NCI-H2227 (cell line): ENCODE data around the gene NUP54.

Source experiments
- DNase-seq: peaks from one replicate; lab custom pipeline; 2025; ENCODE audit not compliant: unreplicated experiment; lab: John Stamatoyannopoulos, UW

NUP54 gene

DNA sequence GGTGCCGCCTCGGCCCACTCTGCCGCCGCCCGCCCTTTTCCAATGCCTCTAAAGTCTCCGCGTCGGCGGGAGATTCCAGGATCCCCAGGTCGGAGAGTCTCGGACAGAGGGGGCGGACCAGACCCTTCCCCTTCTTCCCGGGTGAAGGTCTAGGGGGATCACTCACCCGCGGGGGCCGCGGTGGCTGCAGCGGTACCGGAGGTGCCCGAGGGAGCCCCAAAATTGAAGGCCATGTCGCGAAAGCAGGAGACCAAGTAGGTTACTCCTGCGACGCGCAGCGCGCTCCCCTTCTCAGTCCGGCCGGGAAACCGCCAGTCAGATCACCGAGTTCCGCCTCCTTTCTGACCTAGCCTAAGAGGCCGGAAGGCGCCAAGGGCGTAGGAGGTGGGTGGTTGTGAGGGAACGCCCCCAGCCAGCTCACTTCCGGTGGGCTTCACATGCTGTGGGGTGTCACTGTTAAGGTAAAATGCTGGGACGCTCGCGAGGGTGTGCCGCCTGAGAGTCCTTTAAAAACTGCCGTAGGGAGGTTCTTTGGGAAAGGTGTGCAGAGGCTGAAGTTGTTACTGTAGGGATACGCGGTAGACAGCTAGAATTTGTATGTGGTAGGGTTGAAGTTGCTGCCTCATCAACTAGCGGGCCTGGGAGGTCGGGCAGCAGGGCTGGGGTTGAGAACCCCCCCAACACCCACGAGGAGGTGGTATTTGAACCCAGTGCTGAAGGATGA, at the start of gene NUP54:
Gene NUP54, minus strand, starts transcription at position 256 of the 724 bp plus-strand sequence. Its CDS starts 23 bp downstream, at position 233.
- peak; percentile 93 for DNase-seq

DNA sequence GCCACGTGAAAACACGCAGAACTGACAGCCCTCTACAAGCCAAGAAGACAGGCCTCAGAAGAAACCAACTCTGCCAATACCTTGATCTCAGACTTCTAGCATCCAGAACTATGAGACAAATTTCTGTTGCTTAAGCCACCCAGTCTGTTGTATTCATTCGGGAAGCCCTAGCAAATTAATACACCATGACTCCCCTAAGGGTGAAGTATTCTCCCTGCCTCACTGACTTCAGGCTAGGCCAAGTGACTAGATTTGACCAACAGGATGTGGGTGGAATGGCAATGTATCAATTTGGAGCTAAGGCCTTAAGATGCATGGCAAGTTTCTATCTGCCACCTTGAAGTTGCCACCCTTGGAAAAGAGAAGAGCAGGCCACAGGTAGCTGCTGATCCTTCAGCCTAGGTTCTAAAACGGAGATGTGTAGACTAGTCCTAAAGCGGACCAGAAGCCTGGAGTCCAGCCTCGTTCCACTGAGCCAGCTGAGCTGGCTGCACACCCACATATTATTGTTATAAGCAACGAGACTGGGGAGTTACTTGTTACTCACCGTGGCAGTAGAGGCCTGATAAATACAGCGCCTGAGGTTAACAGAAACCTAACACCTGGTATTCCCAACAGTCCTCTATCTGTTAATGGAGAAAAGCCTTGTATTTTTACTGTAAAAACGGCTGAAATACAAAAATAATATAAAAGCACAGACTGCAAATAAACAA, 49.0 kb upstream of the NUP54 start:
- DNase-seq: no peak

DNA sequence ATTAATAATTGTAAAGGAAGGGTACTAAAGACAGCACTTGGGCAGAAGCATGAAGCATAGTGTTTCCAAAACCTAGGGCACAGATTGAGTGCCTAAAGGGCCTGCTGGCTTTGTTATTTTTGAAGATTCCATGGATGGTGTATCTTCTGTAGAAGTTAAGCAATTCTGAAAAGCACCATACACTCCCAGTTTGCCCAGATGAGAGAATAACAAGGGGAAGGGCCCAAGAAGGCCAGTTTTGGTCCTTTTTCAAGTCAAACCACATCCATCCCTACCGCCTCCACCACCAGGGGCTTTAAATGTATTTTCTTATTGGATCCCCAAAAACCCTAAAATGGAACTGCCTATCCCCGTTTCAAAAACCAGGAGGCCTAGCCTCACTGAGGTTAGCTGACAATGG, 48.2 kb upstream of the NUP54 start:
- no peak for DNase-seq

GRCh38 chr4:76195326-76195725, 47.1 kb upstream of the NUP54 start:
- DNase-seq: no peak

GRCh38 chr4:76194325-76194724, 46.1 kb upstream of the NUP54 start:
- DNase-seq: no peak

- DNase-seq: no peak
Observed at GRCh38 chr4:76192236-76192635, 44.0 kb upstream of the NUP54 start.

DNA sequence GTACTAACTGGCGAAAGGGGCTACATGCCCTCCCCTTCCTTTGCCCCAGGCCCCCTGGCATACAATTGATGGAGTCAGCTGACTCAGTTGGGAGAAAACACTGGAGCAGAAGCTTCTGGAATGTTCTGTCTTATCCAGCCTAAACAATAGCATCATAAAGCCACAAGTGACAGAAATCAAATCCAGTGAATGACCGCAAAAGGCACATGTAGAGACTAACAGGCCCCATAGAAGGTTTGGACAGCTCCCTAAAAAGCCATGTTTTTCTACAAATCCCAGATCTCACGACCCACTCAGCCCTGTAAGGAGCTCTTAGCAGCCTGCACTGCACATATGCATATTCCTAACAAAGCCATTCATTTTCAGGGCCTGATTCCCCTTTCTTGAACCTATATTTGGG, 40.4 kb upstream of the NUP54 start:
- DNase-seq: no peak

DNA sequence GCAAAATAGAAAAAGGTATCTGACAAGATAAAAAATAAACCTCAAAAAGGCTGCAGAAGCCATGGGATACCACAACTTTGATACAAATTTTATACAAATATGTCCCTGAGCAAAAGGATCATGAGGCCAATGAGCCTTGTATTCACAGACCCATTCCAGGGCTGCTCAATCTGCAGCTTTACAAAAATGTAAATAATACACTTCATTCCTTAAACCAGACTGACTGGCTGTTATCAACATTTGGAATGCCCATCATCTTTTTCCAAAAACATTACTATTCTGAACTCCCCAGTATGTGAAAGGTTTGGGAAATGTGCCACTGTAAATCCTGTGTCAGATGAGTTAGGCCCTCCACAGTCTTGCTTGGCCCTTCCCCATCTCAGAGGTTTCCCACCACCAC, 40.0 kb upstream of the NUP54 start:
- no peak for DNase-seq

DNA sequence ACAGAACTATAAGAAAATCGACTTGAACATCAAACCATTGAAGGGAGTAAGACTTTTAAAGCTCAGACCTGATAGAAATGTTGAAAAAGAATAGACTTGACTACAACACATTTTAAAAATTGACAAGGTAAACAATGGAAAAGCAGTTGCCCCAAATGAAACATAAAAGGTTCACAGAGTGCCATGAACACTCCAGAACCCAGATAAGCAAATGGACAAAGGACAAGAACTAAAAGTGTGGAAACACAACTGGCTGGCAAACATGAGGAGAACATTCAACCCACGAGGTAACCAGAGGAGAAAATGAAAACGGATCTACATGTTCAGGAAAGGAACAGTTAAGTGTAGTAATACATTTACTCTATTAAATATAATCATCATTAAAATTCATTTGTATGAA, 39.0 kb upstream of the NUP54 start:
- DNase-seq: no peak

DNA sequence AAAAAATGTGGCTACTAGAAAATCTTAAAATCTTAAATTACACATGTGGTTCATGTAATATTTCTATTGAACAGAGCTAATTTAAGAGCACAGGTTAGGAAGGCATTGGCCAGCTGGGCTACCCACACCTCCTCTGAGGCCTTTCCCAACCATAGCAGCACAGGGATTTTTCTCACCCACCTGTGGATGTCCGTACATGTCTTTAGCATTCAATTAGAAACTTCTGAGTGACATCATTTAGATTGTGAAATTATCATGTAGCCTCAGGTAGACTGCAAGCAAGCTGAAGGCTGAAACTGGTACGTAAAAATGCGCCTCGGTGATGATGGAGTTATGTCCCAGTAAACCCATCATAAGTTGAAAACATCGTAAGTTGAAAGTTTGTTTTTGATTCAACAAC, 34.3 kb upstream of the NUP54 start:
- DNase-seq: no peak

DNA sequence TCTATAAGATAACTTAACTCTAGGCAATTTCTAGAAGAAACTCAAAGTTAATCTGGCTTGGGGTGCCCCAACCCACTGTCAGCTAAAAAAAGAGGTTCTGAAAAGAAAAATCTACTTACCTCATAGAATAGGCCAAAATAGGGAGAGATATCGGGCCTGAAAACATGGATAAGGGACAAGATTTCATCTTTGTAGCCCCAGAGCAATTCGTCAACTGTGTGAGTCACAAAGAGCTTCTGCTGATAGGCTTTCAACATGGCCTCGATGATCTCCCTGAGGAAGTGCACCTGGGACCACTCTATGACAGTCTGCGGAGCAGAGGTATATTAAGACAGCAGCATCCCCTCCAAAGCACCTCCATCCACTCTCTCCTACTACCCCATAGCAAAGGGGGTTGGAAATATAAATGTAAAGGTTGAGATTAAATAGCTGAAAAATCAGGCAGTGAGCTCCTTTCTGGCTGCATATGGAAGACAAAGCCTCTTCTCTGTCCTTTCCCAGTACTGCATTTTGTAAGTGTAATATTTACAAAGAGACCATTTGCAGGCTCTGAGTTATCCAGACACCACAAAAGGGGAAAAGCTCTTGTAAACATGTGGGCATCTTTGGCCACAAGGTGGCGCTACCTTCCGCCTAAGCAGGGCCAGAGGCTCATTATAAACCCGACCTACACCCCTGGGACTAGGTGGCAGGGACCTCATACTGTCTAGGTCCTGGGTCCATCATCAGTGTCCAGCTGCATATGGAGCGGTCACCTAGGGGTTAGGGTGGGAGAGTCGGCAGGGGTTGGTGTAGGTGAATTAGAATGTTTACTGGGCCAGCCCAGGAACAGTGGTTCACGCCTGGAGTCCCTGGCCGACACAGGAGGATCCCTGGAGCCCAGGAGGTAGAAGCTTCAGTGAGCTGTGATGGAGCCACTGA, 31.5 kb upstream of the NUP54 start:
- peak; percentile 83 for DNase-seq

GRCh38 chr4:76178296-76178695, 30.1 kb upstream of the NUP54 start:
- DNase-seq: no peak

- DNase-seq: no peak
Observed at GRCh38 chr4:76177709-76178108, 29.5 kb upstream of the NUP54 start.

GRCh38 chr4:76175336-76175735, 27.1 kb upstream of the NUP54 start:
- no peak for DNase-seq

DNA sequence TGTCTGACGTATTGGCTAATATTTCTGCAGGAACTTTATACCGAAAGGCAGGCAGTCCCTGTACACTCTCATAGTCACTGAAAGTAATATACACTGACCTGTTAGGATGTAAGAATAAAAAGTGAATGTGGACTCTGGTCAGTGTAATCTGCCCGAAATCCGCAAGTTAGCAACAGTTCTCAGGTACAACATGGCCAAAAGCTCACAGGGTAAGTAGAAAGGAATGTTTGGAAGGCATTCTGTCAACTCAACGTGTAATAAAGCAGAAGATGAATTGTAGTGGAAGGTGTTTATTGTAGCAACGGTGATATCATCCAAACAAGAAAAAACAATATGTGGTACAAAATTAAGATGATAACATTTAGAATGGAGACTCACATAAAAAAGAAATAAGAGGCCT, 26.0 kb upstream of the NUP54 start:
- DNase-seq: no peak

DNA sequence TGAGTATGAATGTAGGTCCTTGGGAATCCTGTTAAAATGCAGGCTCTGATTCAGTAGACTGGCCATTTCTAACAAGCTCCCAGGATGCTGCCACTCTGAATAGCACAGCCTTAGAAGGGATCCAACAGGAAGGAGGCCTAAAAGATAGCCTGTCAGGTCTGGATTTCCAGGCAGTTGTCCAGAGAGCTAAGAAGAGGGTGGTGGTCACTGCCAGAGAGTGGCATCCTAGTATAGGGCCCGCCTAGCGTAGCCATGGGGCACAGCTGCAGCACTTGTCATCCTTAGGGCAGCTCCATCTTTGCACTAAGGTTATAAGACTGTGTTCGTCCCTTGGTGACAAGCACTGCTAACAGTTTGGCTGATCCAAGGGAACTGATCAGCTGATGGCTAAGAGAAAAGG, 20.5 kb upstream of the NUP54 start:
- no peak for DNase-seq

DNA sequence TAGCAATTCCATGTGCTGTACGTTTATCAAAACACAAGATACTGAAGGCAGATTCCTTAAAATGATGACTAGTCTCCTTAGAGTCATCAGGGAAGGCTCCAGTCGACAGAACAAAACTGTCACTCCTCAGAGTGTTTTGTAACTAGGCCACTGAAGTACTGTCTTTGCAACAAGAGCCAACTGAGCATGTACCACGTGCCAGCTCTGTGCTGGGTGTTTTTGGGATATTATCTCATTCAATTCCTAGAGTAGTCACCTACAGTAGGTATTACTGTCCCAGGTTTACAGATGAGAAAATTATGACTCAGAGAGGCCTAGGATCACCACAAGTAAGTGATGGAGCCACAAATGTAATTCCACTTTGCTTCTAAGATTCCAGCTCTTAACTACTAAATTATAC, 18.3 kb upstream of the NUP54 start:
- DNase-seq: no peak

- no peak for DNase-seq
Observed at GRCh38 chr4:76160355-76160754, 12.2 kb upstream of the NUP54 start.

DNA sequence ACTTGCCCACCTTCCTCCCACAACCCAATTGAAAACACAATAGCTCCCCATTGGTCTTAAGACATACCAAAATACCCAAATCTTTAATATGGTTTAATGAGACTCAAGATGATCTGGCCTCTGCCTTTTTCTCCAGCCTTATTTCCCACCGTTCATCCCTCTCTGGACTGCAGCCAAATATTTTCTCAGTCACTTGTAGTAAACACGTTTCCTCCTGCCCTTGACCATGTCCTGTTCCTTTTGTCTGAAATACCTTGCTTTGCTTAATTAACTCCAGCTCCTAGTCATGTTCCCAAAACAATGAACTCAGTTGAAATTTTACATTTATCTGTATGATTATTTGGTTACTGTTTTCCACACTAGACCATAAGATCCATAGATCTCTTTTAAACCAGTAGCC, 8.4 kb upstream of the NUP54 start:
- DNase-seq: no peak

GRCh38 chr4:76155979-76156378, 7.8 kb upstream of the NUP54 start:
- no peak for DNase-seq

GRCh38 chr4:76153356-76153755, 5.2 kb upstream of the NUP54 start:
- no peak for DNase-seq
